Neural progenitor cell (in vitro differentiated cells): ENCODE data around the gene VMO1.

Experiments
- EZH2 ChIP-seq: fragments of 200-600 bp; sonication (generic); IDR thresholded peaks from 2 replicates; pipeline ENCODE4 v1.6.1; 2017; ENCODE audit warnings: antibody characterized with exemption, mild to moderate bottlenecking, moderate library complexity
- EZH2phosphoT487 ChIP-seq: fragments of 200-600 bp; sonication (generic); IDR thresholded peaks from 2 replicates; pipeline ENCODE4 v1.6.1; 2017; ENCODE audit warnings: antibody characterized with exemption
- TF ChIP-seq, protein P1 (sequence below): fragments of 200-600 bp; sonication (generic); IDR thresholded peaks from 2 replicates; pipeline ENCODE4 v1.5.1; 2017; ENCODE audit warnings: antibody characterized with exemption, mild to moderate bottlenecking

DNA sequence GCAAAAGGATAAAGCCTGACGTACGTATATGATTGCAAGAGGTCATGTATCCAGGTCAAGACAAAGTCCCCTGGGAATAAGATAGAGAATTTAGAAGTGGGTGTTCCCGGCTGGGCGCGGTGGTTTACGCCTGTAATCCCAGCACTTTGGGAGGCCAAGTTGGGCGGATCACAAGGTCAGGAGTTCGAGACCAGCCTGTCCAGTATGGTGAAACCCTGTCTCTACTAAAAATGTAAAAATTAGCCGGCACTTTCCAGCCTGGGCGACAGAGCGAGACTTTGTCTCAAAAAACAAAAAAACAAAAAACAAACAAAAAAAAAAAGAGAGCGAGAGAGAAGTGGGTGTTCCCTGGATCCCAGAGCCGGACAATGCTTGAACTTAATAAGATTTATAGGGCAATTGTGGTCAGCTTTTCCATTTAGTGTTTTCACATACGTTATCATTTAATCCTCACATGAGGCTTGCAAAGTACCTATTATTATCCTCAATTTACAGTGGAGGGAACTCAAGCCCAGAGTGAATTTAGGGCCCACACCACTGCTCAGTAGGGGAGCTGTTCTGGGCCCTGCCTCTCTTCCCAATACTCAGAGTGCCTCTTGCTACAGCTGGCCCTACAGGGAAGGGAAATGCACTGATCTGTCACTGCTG is 2.1 kb upstream of the VMO1 start:
- TF ChIP-seq EZH2 (no peak), EZH2phosphoT487 (no peak)
- TF ChIP-seq, protein P1, sequence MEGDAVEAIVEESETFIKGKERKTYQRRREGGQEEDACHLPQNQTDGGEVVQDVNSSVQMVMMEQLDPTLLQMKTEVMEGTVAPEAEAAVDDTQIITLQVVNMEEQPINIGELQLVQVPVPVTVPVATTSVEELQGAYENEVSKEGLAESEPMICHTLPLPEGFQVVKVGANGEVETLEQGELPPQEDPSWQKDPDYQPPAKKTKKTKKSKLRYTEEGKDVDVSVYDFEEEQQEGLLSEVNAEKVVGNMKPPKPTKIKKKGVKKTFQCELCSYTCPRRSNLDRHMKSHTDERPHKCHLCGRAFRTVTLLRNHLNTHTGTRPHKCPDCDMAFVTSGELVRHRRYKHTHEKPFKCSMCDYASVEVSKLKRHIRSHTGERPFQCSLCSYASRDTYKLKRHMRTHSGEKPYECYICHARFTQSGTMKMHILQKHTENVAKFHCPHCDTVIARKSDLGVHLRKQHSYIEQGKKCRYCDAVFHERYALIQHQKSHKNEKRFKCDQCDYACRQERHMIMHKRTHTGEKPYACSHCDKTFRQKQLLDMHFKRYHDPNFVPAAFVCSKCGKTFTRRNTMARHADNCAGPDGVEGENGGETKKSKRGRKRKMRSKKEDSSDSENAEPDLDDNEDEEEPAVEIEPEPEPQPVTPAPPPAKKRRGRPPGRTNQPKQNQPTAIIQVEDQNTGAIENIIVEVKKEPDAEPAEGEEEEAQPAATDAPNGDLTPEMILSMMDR, result no peak
